ENCODE data around the gene MAGI1.

Gene MAGI1

GRCh38 chr3:65443739-65444446, 594.8 kb downstream of the MAGI1 start:
- no peak for DNase-seq

GRCh38 chr3:65439641-65440284, 599.0 kb downstream of the MAGI1 start:
- no peak for DNase-seq

- no peak for DNase-seq
Observed at GRCh38 chr3:65438612-65439011, 600.1 kb downstream of the MAGI1 start.

- no peak for DNase-seq
Observed at GRCh38 chr3:65438096-65438495, 600.6 kb downstream of the MAGI1 start.

- DNase-seq: no peak
Observed at GRCh38 chr3:65436580-65436979, 602.1 kb downstream of the MAGI1 start.

- no peak for DNase-seq
Observed at GRCh38 chr3:65433480-65433879, 605.2 kb downstream of the MAGI1 start.

GRCh38 chr3:65432388-65433003, 606.2 kb downstream of the MAGI1 start:
- DNase-seq: no peak

- no peak for DNase-seq
Observed at GRCh38 chr3:65425880-65426279, 612.8 kb downstream of the MAGI1 start.

GRCh38 chr3:65422154-65422553, 616.6 kb downstream of the MAGI1 start:
- no peak for DNase-seq

GRCh38 chr3:65419233-65419632, 619.5 kb downstream of the MAGI1 start:
- DNase-seq: no peak

GRCh38 chr3:65413891-65414290, 624.8 kb downstream of the MAGI1 start:
- no peak for DNase-seq

- no peak for DNase-seq
Observed at GRCh38 chr3:65412588-65412987, 626.1 kb downstream of the MAGI1 start.

- DNase-seq: no peak
Observed at GRCh38 chr3:65411367-65411766, 627.4 kb downstream of the MAGI1 start.

GRCh38 chr3:65409176-65409569, 629.5 kb downstream of the MAGI1 start:
- no peak for DNase-seq

- no peak for DNase-seq
Observed at GRCh38 chr3:65408531-65409175, 630.1 kb downstream of the MAGI1 start.

GRCh38 chr3:65406470-65406869, 632.2 kb downstream of the MAGI1 start:
- no peak for DNase-seq

- DNase-seq: no peak
Observed at GRCh38 chr3:65402597-65402996, 636.1 kb downstream of the MAGI1 start.

GRCh38 chr3:65401359-65402305, 637.1 kb downstream of the MAGI1 start:
- no peak for DNase-seq

- DNase-seq: no peak
Observed at GRCh38 chr3:65400899-65401298, 637.8 kb downstream of the MAGI1 start.

- no peak for DNase-seq
Observed at GRCh38 chr3:65398953-65399352, 639.8 kb downstream of the MAGI1 start.

- no peak for DNase-seq
Observed at GRCh38 chr3:65396078-65396477, 642.6 kb downstream of the MAGI1 start.

- DNase-seq: no peak
Observed at GRCh38 chr3:65391068-65391467, 647.6 kb downstream of the MAGI1 start.

- DNase-seq: no peak
Observed at GRCh38 chr3:65385805-65386204, 652.9 kb downstream of the MAGI1 start.
